Dermis blood vessel endothelial cell (primary cell): ENCODE results near the gene NANOS3. TPM values are rescaled to one million over a fixed set of nuclear protein-coding genes. Genes with fewer than 3 reads are reported as not detected.

Experiments
- DNase-seq: peaks from one replicate; pipeline ENCODE4 v3.0.0; 2010
- total RNA-seq: library from RNA; depleted of rRNA; stranded (reverse); fragments of >200 nt; gene quantifications from 2 replicates; pipeline ENCODE4 v1.2.3, GENCODE V29; 2014

NANOS3 gene
- total RNA-seq, 1 donor from 2014 or later = not detected

GRCh38 chr19:13923194-13923987 lies 46.5 kb downstream of the NANOS3 start:
- DNase-seq = no peak

- no peak for DNase-seq
Measured at GRCh38 chr19:13926010-13926409, 49.1 kb downstream of the NANOS3 start.

GRCh38 chr19:13926715-13927114 lies 49.8 kb downstream of the NANOS3 start:
- no peak for DNase-seq

- DNase-seq = no peak
Measured at GRCh38 chr19:13929340-13929739, 52.4 kb downstream of the NANOS3 start.

GRCh38 chr19:13929956-13930355 lies 53.0 kb downstream of the NANOS3 start:
- DNase-seq = no peak

Other genes starting within 250 kb of the NANOS3 start
- 51.8 and 58.0 TPM in 2 replicates for gene MRI1, start 112.6 kb upstream of the NANOS3 start, total RNA-seq
- 34.0 and 59.1 TPM in 2 replicates for gene C19orf53, start 102.7 kb upstream of the NANOS3 start, total RNA-seq
- 23.7 and 26.0 TPM in 2 replicates for gene ZSWIM4, start 81.7 kb upstream of the NANOS3 start, total RNA-seq
- 0.37 and 0.51 TPM in 2 replicates for gene BRME1, start 29.0 kb downstream of the NANOS3 start, total RNA-seq
- 6.8 and 10.5 TPM in 2 replicates for gene CC2D1A, start 29.1 kb downstream of the NANOS3 start, total RNA-seq
- gene PODNL1, start 61.3 kb downstream of the NANOS3 start, total RNA-seq = 0.09 and 0.34 TPM in 2 replicates
- gene DCAF15, start 75.4 kb downstream of the NANOS3 start, total RNA-seq = 8.0 and 17.9 TPM in 2 replicates
- 2.0 and 7.5 TPM in 2 replicates for gene RFX1, start 129.2 kb downstream of the NANOS3 start, total RNA-seq
- gene RLN3, start 151.0 kb downstream of the NANOS3 start, total RNA-seq = not detected in 2 replicates
- 4.5 and 11.4 TPM in 2 replicates for gene IL27RA, start 154.6 kb downstream of the NANOS3 start, total RNA-seq
- not detected in 2 replicates for gene PALM3, start 184.9 kb downstream of the NANOS3 start, total RNA-seq
- gene MISP3, start 195.7 kb downstream of the NANOS3 start, total RNA-seq = under 0.01 and 0.19 TPM in 2 replicates
- gene C19orf67, start 208.6 kb downstream of the NANOS3 start, total RNA-seq = not detected in 2 replicates
- 22.3 and 25.2 TPM in 2 replicates for gene SAMD1, start 213.6 kb downstream of the NANOS3 start, total RNA-seq
- gene PRKACA, start 240.6 kb downstream of the NANOS3 start, total RNA-seq = 42.7 and 92.6 TPM in 2 replicates